HS-5 (cell line): Measurements from ENCODE around the gene PDZD2.
"Not testable (repeated sequence)": the region's sequence is repeated elsewhere in the genome, so short reads cannot be mapped to it uniquely, and the experiment has no call there.

ENCODE experiments used
- DNase-seq: peaks from one replicate; pipeline ENCODE4 v3.0.0-alpha.2; 2012; ENCODE audit warnings: low read depth

The PDZD2 gene

DNA sequence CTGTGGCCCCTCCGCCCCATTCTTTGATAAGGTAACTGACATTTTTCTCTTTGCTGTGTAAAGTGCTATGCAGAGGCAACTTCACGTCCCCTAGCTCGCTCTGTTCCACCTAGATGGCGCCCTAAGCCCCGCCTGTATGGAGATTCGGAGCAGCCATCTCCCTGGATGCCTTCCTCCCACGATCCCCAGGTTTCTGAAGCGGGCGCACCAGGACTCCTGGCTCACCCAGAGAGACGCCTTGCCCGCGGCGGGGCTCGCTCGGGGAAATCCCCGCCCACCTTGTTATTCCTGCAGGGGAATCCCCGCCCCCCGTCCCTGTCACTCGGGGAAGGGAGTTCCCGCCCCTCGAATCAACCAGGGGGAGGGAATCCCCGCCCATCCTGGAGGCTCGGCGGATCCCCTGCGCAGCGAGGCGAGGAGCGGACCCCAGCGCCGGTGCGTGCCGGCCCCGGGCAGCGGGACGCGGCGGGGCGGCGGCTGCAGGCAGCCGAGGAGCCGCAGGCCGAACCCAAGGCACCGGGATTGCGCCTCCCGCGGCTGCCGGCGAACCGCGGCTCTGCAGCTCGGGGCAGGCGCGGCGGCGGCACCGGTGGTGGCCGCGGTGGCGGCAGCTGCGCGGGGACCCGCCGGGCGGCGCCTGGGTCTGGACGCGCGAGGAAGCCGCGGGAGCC, at the start of gene PDZD2:
TSS of gene PDZD2 (plus strand) at position 384 of the 671 bp plus-strand sequence.
- DNase-seq = peak; percentile 43

DNA sequence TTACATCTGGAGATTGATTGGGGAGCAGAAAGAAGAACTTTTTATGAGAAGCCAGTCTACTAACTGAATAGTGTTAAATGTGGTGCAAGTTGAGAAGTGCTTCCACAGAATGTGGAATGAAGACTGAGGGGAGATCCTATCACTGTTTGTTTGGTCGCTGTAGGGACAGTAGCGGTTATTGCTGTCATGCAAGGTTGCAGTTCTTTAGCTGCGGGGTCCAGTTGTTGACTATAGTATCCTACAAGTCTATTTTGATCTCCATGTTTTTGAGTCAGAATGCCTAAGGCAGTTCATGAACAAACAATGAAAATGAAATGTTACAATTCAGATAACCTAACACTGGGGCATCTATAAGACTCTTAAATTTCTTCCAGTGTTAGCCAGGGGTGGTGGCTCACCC, 45.3 kb upstream of the PDZD2 start:
- no peak for DNase-seq

DNA sequence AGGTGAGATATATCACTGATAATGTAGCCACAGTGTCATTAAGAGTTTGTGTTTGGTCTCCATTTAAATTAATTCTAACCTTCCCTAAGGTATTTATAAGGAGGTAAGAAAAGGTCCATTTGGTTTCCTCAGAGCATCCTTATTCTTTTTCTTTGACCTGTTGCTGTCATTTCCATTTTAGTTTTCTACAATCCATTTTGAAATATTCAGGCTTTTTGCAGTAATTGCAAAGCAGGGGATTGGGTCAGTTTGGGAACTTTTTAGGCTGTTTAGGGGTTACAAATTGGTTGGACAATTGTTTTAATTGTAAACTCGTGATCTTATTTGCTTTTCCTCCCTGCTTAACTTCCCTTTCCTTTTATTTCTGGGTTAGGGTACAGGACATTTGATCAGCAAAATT, 42.6 kb upstream of the PDZD2 start:
- no peak for DNase-seq

DNA sequence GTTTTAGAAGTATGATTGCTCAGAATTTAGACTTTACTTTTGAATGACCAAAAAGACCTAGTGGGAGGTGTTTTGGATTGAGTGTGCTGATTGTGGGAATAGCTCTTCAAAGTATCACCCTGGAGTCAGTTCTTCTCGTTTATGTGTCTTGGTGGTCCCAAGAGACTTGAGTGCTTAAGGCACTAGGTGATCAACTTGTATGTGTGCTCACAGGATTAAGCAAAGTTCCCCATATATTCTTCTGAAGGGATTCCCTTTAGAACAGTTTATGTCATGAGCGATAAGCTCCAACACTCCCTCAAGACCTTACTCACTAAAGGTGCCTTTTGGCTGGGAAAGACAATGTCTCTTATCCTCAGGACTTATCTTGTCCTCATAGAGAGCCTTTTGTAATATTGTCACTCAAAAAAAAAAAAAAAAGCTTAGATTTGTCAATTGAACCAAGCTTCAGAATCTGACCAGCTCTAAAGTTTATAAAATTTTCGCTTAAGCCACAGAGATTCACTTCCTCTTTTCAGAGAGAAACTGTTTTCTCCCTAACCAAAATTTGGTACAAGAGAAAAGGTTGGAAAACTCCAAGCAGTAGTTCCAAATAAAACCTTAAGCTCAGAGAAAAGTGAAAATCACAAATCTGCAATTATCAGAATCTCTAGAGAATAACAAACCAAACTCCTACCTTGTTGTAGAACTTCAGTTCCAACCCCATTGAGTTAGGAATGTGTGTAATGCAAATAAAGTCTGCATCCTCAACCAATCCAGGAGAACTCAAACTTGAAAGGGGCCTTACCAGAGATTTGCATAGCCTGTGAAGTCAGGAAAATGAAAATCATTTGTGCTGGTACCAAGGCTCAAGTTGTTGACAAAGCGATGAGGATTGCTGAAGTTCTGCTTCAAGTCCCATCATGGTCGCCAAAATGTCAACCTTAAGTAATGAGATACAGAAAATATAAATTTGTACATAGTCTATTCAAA, 40.0 kb upstream of the PDZD2 start:
- DNase-seq = no peak

DNA sequence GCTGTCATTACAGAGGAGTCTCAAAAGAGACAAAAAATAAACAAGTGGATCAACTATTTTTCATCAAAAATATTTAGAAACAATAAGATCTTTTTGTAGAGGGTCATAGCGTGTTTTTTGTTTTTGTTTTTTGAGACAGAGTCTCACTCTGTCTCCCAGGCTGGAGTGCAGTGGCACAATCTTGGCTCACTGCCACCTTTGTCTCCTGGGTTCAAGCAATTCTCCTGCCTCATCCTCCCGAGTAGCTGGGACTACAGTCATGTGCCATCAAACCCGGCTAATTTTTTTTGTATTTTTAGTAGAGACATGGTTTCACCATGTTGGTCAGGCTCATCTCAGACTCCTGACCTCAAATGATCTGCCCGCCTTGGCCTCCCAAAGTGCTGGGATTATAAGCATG, 36.6 kb upstream of the PDZD2 start:
- DNase-seq = not testable (repeated sequence)

DNA sequence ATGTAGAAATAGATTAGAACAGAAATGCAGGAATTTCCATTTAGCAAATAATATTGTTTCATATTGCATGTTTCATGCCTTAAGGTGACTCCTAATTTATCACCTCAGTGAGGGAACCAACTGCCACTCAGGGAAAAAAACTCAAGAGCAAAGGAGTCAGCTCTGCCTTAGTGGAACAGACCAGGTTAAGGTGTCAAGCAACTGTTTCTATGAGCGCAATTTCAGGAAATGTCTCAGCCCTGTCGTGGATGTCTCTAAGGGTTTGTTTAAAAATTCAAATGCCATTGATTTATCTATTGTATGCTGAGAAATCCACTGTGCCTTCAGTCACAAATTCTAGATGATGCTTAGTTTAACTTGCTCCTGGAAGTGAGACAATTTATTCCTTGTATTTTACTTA, 34.7 kb upstream of the PDZD2 start:
- DNase-seq = no peak

DNA sequence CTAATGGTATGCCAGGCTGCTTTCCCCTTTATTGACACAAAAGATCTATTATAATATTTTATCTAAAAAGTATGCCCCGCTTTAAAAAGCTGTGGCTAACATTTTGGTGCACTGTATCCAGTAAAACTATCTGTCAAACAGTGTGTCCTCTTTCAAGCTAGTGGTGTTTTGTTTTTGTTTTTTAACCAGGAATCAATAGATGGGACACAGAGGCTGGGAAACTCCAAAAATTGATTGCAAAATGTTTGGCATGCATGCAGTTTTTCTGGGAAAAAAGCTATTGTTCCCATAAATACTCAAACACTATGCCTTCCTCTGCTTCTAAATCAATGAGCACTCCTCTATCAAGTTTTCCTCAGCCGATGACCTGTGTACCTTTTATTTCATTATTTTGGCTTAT, 34.3 kb upstream of the PDZD2 start:
- DNase-seq = no peak

DNA sequence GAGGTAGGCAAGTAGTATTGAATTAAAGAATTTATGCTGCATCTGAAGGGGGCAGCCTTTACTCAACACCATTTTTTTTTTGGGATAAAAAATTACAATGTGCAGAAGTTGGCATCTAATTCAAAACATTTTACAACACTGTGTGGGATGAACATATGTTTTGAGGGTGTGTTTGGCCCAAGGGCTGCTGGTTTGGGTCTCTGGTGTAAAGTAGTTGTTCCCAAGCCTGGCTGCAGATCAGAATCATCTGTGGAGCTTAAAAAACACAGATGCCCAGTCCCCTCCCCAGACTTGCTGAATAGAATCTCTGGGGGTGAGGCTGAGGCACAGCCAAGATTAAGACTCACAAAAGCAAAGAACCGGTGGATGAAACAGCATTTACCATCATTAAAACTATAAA, 33.0 kb upstream of the PDZD2 start:
- no peak for DNase-seq

DNA sequence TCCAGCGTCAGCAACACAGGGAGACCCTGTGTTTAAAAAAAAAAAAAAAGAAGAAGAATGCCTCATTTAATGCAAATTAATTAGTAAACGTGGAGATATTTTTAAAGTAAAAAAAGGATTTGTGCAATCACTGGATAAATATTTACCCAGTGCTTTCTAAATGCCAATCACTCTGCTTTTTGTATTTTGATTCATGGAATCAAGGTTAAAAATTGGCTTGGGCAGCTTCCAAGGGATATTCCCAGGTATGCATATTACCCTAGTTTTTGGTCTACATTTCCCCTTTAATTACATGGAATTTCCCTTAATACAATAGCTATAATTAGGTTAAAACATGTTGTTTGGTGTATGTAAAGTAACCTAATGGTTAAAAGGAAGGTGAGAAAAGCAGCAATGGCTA, 31.4 kb upstream of the PDZD2 start:
- DNase-seq = no peak

DNA sequence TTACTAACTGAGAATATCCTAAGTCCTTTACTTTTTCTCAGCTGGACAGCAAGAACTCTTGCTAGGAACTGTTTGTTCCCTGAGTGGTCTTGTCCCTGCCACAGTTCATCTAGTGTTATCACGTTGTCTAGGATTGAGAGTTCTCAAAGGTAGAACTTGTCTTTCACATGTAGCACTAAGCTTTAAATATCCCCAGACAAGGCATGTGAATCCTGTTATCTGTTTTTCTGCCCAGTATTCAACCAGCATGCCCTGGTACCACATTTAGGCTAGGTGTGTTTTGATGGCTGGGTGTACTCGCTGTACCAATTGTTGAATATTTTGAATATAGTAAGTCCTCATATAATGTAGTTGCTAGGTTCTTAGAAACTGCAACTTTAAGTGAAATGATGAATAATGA, 27.9 kb upstream of the PDZD2 start:
- DNase-seq = no peak

DNA sequence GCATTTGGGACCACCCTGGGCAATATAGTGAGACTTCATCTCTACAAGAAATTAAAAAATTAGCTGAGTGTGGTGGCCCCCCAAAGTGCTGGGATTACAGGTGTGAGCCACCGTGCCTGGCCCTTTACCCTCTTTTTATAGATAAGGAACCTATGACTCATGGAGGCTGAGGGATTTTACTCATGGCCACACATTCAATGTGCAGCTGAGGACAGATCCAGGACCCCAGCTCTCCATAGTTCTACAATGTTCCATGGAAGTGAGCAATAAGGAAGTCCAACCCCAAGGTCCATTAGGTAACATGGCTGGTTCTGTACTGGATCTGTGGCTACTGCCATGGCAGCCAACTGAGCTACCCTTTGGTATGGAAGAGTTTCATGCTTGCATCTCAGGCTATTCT, 25.3 kb upstream of the PDZD2 start:
- no peak for DNase-seq

DNA sequence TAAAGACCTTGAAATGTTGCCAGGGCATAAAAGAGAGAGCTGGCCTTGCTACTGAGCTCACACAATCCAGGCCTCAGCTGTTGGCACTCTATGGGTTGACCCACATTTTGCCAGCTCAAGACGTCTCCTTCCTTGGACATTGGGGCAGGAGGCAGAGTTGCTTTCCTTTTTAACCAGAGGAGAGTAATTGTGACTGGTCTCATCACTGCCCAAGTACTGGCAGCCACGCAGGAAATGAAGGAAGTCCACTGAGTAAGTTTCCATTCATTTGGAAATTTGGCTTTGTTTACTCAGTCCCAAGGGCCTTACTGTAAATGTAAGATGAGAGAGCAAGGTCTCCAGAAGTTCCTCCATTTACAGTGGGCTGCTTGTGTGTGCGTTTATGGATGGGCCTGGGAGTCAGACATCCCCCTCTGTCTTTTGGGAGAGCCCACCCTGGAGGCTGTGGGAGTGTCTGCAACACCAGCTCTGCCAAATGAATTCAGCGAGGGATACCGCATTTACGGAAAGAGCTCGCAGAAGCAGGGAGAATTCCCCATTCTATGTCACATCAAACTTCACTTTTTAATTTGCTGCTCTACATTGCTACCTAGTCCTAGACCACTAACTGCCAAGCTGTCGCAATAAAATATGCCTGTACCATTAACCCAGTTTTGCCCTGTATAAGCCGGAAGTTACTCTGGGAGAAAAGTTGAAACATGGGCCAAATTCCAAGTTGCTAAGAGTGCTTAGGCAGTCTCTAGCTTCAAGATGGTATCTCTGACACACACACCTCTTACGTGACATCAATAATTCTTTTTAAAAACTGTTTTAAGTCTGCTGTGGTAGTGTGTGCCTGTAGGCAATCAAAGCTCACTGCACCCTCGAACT, 24.5 kb upstream of the PDZD2 start:
- no peak for DNase-seq

DNA sequence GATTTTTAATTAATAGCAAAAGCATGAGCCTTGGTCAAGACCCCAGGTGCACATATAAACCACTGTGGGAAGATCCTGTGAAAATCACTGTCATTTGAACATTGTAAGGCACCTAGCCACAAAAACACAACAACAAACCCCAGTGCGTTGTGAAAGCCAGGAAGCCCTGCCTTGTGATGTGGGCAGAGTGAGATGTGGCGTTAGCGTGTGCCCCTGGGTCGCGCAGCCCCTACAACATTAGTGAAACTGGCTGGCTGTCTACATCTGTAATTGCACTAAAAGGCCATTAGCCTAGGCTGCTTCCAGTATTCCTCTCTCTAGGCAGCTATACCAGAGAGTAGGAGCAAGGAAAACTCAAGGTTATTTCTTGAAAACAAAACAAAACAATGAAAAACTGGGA, 21.1 kb upstream of the PDZD2 start:
- DNase-seq = no peak

DNA sequence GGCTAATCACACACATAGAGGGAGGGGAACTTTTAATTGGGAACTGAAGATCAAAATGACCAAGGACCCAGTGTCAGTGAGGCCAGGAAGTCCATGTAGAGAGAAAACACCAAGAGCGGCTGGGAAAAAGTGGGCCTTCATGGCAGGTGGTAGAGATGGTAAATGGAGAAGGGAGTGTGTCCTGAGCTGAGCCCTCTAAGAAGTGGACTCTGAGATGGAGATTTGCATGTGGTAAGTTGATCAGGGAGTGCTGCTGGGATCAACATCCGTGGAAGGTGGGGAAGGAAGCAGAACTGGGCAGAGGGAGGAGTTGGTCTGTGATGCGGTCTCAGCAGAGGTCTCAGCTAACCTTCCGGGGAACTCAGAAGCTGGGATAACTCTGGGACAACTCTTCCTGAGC, 18.9 kb upstream of the PDZD2 start:
- DNase-seq = no peak

DNA sequence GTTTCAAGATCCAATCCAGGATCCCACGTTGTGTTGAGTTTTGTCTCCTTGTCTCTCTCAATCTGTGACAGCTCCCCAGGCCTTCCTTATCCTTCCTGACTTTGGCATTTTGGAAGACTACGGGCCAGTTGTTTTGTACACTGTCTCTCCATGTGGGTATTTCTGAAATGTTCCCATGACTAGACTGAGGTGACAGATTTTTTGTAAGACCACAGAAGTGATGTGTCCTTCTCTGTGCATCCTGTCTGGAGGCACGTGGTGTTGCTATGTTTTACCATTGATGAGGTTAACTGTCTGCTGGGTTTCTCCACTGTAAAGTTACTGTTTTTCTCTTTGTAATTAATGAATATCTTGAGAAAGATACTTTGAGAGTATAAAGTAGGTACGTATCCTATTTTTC, 15.7 kb upstream of the PDZD2 start:
- no peak for DNase-seq

DNA sequence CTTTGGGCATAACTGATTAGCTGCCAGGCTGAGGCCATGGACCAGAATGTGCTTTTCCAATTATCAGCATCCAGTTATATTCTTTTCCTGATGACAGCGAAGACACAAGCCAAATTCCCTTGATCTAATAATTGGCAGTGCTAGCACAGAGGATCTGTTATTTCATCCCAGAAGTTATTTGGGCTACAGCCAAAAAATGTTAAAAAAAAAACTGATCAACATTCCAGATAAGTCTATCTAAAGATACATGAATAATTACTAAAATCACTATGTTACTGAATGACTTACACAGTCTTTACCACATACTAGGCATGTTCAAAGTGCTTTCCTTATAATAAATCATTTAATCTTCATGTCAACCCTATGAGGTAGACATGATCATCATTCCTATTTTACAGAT, 13.5 kb upstream of the PDZD2 start:
- DNase-seq = no peak

DNA sequence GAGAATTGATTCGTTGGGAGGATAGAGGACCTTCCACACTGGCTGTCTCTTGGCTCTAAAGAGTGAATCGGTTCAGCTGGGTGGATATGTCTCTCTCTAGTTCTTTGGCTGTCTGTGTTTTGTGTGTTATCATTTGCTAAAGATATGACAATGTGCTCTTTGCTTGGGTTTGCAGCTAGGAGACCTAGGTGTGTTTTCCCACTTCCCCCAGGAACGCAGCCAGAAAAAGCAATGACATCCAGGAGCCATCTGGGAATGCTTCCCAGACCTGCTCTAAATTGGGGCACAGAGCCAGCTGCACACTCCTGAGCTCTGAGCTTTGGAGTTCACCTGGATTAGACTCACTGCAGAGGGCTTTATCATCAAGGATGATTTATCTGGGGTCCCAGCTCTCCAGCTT, 12.8 kb upstream of the PDZD2 start:
- DNase-seq = no peak

DNA sequence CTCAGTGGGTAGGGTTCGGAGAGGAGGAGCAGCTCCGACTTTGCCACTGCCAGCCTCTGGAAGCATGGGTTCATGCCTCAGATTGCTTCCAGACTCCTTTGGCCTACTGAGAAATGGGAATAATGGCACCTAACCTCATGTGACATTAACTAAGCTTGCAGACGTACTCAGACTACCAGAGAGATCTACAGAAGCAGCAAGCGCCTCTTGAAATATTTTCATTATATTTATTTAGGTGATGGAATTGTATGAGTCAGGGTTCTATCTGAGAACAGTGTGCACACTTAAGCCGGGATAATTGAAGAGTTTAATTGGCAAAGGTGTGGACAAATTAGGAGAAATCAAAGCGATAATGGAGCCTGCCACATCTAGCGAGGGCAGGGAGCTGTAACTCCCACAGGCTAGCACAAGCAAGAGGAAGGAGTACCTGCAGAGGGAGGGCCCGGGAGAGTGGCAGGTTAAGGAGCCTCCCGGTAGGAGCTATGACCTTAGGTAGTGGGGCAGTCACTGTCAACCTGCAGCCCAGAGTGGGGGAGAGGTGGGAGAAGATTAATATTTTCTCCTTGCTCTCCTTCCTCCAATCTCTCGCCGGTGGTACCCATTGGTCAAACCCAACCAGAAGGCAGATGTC, 12.2 kb upstream of the PDZD2 start:
- no peak for DNase-seq

DNA sequence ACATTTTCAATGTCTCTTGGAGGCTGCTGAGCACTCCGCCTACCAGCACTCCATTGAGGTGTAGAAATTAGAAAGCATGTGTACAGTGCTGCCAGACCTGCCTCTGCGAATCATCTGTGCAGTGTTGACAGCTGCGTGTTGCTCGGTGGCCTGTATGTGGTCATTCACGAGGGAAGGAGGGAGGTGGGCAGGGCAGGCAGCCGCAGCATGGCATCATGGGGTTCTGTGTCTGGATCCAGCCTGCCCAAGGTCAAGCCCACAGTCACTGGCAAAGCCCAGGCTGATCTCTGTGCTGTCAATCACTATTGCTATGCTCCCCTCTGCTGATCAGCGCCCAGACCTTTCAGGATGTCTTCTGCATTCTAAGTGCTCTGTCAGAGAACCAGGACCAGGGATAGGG, 8.0 kb upstream of the PDZD2 start:
- no peak for DNase-seq

DNA sequence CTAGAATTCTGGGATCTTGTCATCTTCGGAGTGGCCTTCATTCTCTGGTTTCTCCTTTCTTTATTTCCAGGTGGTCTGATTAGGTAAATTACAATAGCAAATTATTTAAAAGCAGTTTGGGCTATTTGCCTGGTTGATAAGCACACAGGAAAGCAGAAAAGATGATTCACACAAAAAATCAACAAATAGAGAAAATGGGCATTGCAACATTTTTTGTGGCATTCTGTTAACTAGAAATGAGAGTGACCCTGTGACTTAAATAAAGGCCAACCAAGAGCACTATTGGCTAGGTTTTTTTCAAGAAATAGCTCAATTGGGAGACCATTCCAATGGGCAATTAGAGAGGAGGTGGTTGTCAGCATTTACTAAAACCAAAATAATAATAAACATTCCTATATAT, 6.5 kb upstream of the PDZD2 start:
- no peak for DNase-seq

DNA sequence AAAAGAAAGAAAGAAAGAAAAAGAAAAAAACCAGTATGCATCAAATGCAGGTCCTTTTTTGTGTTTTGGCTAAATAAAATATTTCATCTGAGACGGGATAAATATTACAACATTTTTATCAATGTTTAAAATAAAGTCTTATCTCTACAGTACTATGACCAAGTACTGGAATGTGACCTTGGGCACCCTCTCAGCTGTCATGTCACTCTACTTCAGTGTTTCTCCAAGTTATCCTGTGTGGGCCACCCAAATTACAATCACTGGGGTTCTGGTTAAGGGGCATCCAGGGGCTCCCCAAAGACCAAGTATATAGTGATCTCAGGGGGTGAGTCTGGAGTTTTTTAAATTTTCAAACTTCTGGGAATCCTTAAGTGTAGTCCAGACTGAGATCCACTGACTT, 3.5 kb upstream of the PDZD2 start:
- no peak for DNase-seq

DNA sequence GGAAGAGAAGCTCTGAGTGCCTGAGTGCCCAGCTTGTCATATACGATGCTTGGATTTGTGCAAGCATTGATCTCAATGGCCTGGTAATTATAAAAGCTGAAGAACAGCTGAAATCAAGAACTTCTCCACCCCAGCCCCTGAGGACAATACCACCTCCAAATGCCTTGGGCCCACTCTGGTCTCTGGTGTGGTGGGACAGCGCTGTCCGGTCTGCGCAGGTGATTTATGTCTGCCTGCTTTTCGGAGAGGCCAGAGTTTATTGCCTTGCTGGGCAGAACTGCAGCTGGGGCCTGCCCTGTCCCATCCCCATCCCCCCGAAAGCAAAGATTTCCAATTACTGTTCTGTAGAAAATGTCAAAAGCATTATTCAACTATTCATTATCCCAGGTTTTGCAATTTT, 1.1 kb upstream of the PDZD2 start:
- no peak for DNase-seq
